Suprapubic skin (tissue), 4 donors: ENCODE measurements around the gene IRF6.

Source experiments
- EP300 ChIP-seq: sonication (generic); formaldehyde crosslinking; IDR thresholded peaks from one replicate; pipeline ENCODE4 v1.6.1; 2017; ENCODE audit warnings: antibody characterized with exemption
- POLR2A ChIP-seq, 2 donors: fragments of 450-650 bp; IDR thresholded peaks; one replicate each; pipeline ENCODE4 v1.6.1; 2017; ENCODE audit warnings: antibody characterized with exemption in 2 of 2, mild to moderate bottlenecking in 2 of 2, moderate library complexity in 2 of 2
- POLR2AphosphoS5 ChIP-seq, 3 donors: sonication (generic); formaldehyde crosslinking; IDR thresholded peaks; one replicate each; pipeline ENCODE4 v1.6.1; 2017; ENCODE audit warnings: antibody characterized with exemption in 3 of 3
- TF ChIP-seq, protein P1 (sequence below), 2 donors: fragments of 200-600 bp in 1 of 2; fragments of 450-650 bp in 1 of 2; sonication (generic) in 1 of 2; IDR thresholded peaks; one replicate each; pipeline ENCODE4 v1.5.1; 2016 to 2019; ENCODE audit warnings: antibody characterized with exemption in 2 of 2, mild to moderate bottlenecking in 1 of 2, moderate library complexity in 1 of 2

DNA sequence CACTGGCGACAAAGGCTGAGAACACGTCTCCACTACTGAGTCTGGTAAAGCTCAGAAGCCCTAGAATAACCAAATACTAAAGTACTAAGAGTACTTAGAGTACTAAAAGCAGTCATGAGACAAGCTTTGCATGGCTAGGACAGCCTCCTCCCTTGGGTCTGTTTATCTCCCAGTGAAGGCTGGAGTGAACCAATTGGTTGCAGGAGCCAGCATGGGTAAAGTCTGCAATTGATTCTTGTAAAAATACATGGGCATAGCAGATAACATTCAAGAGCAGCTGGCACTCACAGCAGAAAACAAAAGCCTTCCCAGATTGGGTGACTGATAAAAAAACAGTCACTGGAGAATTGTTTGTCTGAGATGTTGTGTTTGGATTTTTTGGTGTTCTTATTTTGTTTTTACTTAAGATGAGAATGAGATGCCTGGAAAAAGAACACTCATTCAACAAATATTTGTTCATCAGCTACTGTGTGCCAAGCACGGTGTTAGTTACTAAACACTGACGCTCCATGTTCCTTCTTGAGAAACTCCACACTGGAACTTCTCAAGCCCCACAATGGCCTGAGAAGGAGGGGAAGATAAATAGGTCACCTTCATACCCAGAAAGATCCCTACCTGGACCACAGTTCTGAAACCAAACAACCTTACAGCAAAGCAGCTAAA is 3.7 kb downstream of the IRF6 start:
- TF ChIP-seq, protein P1, sequence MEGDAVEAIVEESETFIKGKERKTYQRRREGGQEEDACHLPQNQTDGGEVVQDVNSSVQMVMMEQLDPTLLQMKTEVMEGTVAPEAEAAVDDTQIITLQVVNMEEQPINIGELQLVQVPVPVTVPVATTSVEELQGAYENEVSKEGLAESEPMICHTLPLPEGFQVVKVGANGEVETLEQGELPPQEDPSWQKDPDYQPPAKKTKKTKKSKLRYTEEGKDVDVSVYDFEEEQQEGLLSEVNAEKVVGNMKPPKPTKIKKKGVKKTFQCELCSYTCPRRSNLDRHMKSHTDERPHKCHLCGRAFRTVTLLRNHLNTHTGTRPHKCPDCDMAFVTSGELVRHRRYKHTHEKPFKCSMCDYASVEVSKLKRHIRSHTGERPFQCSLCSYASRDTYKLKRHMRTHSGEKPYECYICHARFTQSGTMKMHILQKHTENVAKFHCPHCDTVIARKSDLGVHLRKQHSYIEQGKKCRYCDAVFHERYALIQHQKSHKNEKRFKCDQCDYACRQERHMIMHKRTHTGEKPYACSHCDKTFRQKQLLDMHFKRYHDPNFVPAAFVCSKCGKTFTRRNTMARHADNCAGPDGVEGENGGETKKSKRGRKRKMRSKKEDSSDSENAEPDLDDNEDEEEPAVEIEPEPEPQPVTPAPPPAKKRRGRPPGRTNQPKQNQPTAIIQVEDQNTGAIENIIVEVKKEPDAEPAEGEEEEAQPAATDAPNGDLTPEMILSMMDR (IDR thresholded peaks at IDR 0.05), result no peak
- TF ChIP-seq POLR2A (IDR thresholded peaks at IDR 0.05) (no peak), EP300 (no peak), POLR2AphosphoS5 (IDR thresholded peaks at IDR 0.05) (no peak)
